Natural killer cell treated with Interleukin-12 subunit alpha and Interleukin-12 subunit beta and Interleukin-15 and Interleukin-18, amount 100 ng/mL, for 72 hours (primary cell): ENCODE results near the gene FGF19. TPM values are rescaled to one million over a fixed set of nuclear protein-coding genes. Genes with fewer than 3 reads are reported as not detected.

Experiments used
- ATAC-seq, 2 donors: fragments of 150-1000 bp; cut with Tn5 transposase in 1 of 2; sonication (Bioruptor Pico), chemical (Tn5 transposase) in 1 of 2; 2 replicates each; pipeline ENCODE4 v1.10.0; 2021
- DNase-seq: peaks from one replicate; pipeline ENCODE4 v3.0.0; 2022; ENCODE audit warnings: low spot score
- H3K27ac Mint-ChIP-seq, 2 donors: 1 replicate in 1 of 2; 2 replicates in 1 of 2; pipeline ENCODE4 v1.8.0; 2022; ENCODE audit warnings: mixed read lengths in 2 of 2, mild to moderate bottlenecking in 1 of 2, moderate library complexity in 1 of 2
- H3K27me3 Mint-ChIP-seq, 2 donors: 1 replicate in 1 of 2; 2 replicates in 1 of 2; pipeline ENCODE4 v1.8.0; 2022; ENCODE audit warnings: mixed read lengths in 2 of 2
- H3K36me3 Mint-ChIP-seq: one replicate; pipeline ENCODE4 v1.8.0; 2022; ENCODE audit warnings: mixed read lengths
- H3K4me1 Mint-ChIP-seq, 2 donors: 1 replicate in 1 of 2; 2 replicates in 1 of 2; pipeline ENCODE4 v1.8.0; 2022; ENCODE audit warnings: low read depth in 2 of 2, mixed read lengths in 2 of 2, mild to moderate bottlenecking in 1 of 2
- H3K4me3 Mint-ChIP-seq: one replicate; pipeline ENCODE4 v1.8.0; 2022; ENCODE audit warnings: mixed read lengths
- H3K9me3 Mint-ChIP-seq: 2 replicates; pipeline ENCODE4 v1.8.0; 2022; ENCODE audit warnings: mixed read lengths
- total RNA-seq, 2 donors: library from RNA; stranded (reverse); gene quantifications; one replicate each; pipeline ENCODE4 v1.2.3, GENCODE V29; 2022

FGF19 gene
- total RNA-seq, 2 donors from 2014 or later = not detected

GRCh38 chr11:69657456-69657910, 46.3 kb downstream of the FGF19 start:
- DNase-seq (peak; percentile 46), ATAC-seq (peak in 1 of 2 donors; percentile 13)
- H3K4me3 Mint-ChIP-seq = no peak overlapping the region
- H3K4me1 Mint-ChIP-seq = no peaks in the 10 kb centered on the region
- no peaks in the 10 kb centered on the region for H3K9me3 Mint-ChIP-seq
- no peaks in the 10 kb centered on the region for H3K27me3 Mint-ChIP-seq
- H3K36me3 Mint-ChIP-seq = no peaks in the 10 kb centered on the region
- H3K27ac Mint-ChIP-seq = no peak overlapping the region

- Mint-ChIP-seq H3K27ac (no peak overlapping the region), H3K27me3 (no peaks in the 10 kb centered on the region), H3K36me3 (no peaks in the 10 kb centered on the region), H3K9me3 (no peaks in the 10 kb centered on the region), H3K4me1 (no peaks in the 10 kb centered on the region), H3K4me3 (no peak overlapping the region)
- ATAC-seq = no peak
- peak; percentile 26 for DNase-seq
These were observed 47.0 kb downstream of the FGF19 start for GRCh38 chr11:69656536-69657455.

GRCh38 chr11:69655479-69656428, 48.1 kb downstream of the FGF19 start:
- DNase-seq (peak; percentile 35), ATAC-seq (no peak)
- Mint-ChIP-seq H3K27me3 (no peaks in the 10 kb centered on the region), H3K9me3 (no peaks in the 10 kb centered on the region), H3K27ac (no peak overlapping the region), H3K36me3 (no peaks in the 10 kb centered on the region), H3K4me3 (no peak overlapping the region), H3K4me1 (no peaks in the 10 kb centered on the region)

- H3K36me3 Mint-ChIP-seq = no peaks in the 10 kb centered on the region
- no peaks in the 10 kb centered on the region for H3K9me3 Mint-ChIP-seq
- H3K4me3 Mint-ChIP-seq = no peak overlapping the region
- H3K4me1 Mint-ChIP-seq = no peaks in the 10 kb centered on the region
- H3K27me3 Mint-ChIP-seq = no peaks in the 10 kb centered on the region
- H3K27ac Mint-ChIP-seq = no peak overlapping the region
- DNase-seq = peak; percentile 49
- no peak for ATAC-seq
These were observed 49.0 kb downstream of the FGF19 start for GRCh38 chr11:69654660-69655478.

GRCh38 chr11:69654001-69654659, 49.7 kb downstream of the FGF19 start:
- DNase-seq (peak; percentile 58), ATAC-seq (no peak)
- Mint-ChIP-seq H3K4me1 (no peaks in the 10 kb centered on the region), H3K27ac (no peak overlapping the region), H3K4me3 (no peak overlapping the region), H3K27me3 (no peaks in the 10 kb centered on the region), H3K36me3 (no peaks in the 10 kb centered on the region), H3K9me3 (no peaks in the 10 kb centered on the region)

- no peaks in the 10 kb centered on the region for H3K36me3 Mint-ChIP-seq
- ATAC-seq (no peak), DNase-seq (peak; percentile 54)
- H3K27ac Mint-ChIP-seq = no peak overlapping the region
- no peaks in the 10 kb centered on the region for H3K4me1 Mint-ChIP-seq
- H3K27me3 Mint-ChIP-seq = no peaks in the 10 kb centered on the region
- no peak overlapping the region for H3K4me3 Mint-ChIP-seq
- H3K9me3 Mint-ChIP-seq = no peaks in the 10 kb centered on the region
These were observed 50.3 kb downstream of the FGF19 start for GRCh38 chr11:69653406-69653960.

- H3K27ac Mint-ChIP-seq = no peak overlapping the region
- DNase-seq = peak; percentile 39
- no peak overlapping the region for H3K4me3 Mint-ChIP-seq
- no peaks in the 10 kb centered on the region for H3K4me1 Mint-ChIP-seq
- ATAC-seq = no peak
- no peaks in the 10 kb centered on the region for H3K36me3 Mint-ChIP-seq
- H3K9me3 Mint-ChIP-seq = no peaks in the 10 kb centered on the region
- H3K27me3 Mint-ChIP-seq = no peaks in the 10 kb centered on the region
These were observed 50.8 kb downstream of the FGF19 start for GRCh38 chr11:69652999-69653398.

- no peaks in the 10 kb centered on the region for H3K9me3 Mint-ChIP-seq
- DNase-seq = no peak
- ATAC-seq = no peak
- H3K4me3 Mint-ChIP-seq = no peak overlapping the region
- H3K36me3 Mint-ChIP-seq = no peaks in the 10 kb centered on the region
- no peaks in the 10 kb centered on the region for H3K27me3 Mint-ChIP-seq
- no peak overlapping the region for H3K27ac Mint-ChIP-seq
- H3K4me1 Mint-ChIP-seq = no peaks in the 10 kb centered on the region
These were observed 51.8 kb downstream of the FGF19 start for GRCh38 chr11:69651834-69652620.

GRCh38 chr11:69650832-69651344, 52.9 kb downstream of the FGF19 start:
- Mint-ChIP-seq H3K27ac (no peak overlapping the region), H3K4me3 (no peak overlapping the region), H3K4me1 (no peaks in the 10 kb centered on the region), H3K9me3 (no peaks in the 10 kb centered on the region), H3K27me3 (no peaks in the 10 kb centered on the region), H3K36me3 (no peaks in the 10 kb centered on the region)
- no peak for ATAC-seq
- DNase-seq = peak; percentile 47

GRCh38 chr11:69650081-69650831, 53.6 kb downstream of the FGF19 start:
- Mint-ChIP-seq H3K9me3 (no peaks in the 10 kb centered on the region), H3K4me1 (no peaks in the 10 kb centered on the region), H3K36me3 (no peaks in the 10 kb centered on the region), H3K27ac (no peak overlapping the region), H3K4me3 (no peak overlapping the region), H3K27me3 (no peaks in the 10 kb centered on the region)
- DNase-seq (peak; percentile 32), ATAC-seq (no peak)

- no peaks in the 10 kb centered on the region for H3K36me3 Mint-ChIP-seq
- no peaks in the 10 kb centered on the region for H3K9me3 Mint-ChIP-seq
- H3K4me3 Mint-ChIP-seq = no peak overlapping the region
- no peaks in the 10 kb centered on the region for H3K4me1 Mint-ChIP-seq
- ATAC-seq (no peak), DNase-seq (no peak)
- no peaks in the 10 kb centered on the region for H3K27me3 Mint-ChIP-seq
- no peak overlapping the region for H3K27ac Mint-ChIP-seq
These were observed 54.3 kb downstream of the FGF19 start for GRCh38 chr11:69649576-69649900.
